ENCODE results near the gene EVI5.

The EVI5 gene

GRCh38 chr1:92544756-92545165 lies 240.1 kb downstream of the EVI5 start:
- Mint-ChIP-seq H3K27me3 (ENCODE audit: low read depth, poor library complexity) (no peaks in the 10 kb centered on the region), H3K4me3 (no peak overlapping the region), H3K9me3 (peaks cover 3% of the 10 kb centered on the region), H3K36me3 (ENCODE audit: low read depth) (peaks cover 17% of the 10 kb centered on the region), H3K4me1 (no peaks in the 10 kb centered on the region), H3K27ac (no peak overlapping the region)
- no peak for DNase-seq
- TF ChIP-seq, protein P1, sequence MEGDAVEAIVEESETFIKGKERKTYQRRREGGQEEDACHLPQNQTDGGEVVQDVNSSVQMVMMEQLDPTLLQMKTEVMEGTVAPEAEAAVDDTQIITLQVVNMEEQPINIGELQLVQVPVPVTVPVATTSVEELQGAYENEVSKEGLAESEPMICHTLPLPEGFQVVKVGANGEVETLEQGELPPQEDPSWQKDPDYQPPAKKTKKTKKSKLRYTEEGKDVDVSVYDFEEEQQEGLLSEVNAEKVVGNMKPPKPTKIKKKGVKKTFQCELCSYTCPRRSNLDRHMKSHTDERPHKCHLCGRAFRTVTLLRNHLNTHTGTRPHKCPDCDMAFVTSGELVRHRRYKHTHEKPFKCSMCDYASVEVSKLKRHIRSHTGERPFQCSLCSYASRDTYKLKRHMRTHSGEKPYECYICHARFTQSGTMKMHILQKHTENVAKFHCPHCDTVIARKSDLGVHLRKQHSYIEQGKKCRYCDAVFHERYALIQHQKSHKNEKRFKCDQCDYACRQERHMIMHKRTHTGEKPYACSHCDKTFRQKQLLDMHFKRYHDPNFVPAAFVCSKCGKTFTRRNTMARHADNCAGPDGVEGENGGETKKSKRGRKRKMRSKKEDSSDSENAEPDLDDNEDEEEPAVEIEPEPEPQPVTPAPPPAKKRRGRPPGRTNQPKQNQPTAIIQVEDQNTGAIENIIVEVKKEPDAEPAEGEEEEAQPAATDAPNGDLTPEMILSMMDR (IDR thresholded peaks at IDR 0.05): no peak

DNA sequence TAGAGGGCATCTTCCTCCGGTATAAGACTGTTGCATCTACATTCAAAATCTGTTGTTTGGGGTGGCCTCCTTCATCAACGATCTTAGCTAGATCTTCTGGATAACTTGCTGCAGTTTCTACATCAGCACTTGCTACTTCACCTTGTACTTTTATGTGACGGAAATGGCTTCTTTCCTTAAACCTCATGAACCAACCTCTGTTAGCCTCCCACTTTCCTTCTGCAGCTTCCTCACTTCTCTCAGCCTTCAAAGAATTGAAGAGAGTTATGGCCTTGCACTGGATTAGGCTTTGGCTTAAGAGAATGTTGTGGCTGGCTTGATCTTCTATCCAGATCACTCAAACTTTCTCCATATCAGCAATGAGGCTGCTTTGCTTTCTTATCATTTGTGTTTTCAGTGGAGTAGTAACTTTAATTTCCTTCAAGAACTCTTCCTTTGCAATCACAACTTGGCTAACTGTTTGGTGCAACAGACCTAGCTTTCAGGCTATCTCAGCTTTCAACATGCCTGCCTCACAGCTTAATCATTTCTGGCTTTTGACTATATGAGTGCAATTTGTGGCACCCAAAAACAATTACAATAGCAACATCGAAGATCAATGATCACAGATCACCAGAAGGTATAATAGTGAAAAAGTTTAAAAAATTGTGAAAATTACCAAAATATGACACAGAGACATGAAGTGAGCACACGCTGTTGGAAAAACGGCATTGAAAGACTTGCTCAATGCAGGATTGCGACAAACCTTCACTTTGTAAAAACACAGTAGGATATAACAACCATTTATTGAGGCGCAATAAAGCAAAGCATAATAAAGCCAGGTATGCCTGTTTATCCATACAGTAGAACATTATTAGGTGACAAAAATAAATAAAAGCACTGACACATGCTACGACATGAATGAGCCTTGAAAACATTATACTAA lies 241.5 kb downstream of the EVI5 start:
- TF ChIP-seq, protein P1 (IDR thresholded peaks at IDR 0.05): no peak
- no peak overlapping the region for H3K4me3 Mint-ChIP-seq
- H3K9me3 Mint-ChIP-seq: no peaks in the 10 kb centered on the region
- no peaks in the 10 kb centered on the region for H3K4me1 Mint-ChIP-seq
- no peak overlapping the region for H3K27ac Mint-ChIP-seq
- no peaks in the 10 kb centered on the region for H3K27me3 Mint-ChIP-seq (ENCODE audit: low read depth, poor library complexity)
- peaks cover 14% of the 10 kb centered on the region for H3K36me3 Mint-ChIP-seq (ENCODE audit: low read depth)
- no peak for DNase-seq

DNA sequence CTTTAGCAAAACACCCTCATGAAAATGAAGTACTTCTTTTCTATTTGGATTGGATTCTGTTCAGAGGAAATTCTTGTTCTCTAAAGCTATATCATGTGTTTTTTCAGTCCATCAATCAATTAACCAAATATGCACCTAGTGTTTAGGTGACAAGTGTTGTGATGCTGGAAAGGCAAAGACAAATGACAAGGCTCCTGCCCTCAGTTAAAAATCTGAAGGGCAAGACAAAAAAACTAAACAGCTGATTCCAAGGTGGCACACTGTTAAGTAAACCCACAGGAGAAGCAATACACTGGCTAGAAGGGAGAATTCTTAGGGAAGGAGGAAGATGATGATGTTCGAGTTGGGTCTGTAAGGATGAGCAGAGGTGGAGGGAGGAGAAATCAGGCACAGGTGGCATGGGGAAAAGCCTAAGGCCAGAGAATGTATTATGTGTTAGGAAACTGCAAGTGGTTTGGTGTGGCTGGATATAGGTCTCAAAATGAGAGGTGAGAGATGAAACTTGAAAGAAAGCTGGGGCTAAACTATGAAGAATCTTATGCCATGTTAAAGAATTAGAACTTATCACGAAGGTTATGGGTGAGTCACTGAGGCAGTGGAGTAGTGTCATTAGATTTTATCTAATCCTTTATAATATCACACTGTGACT lies 246.4 kb downstream of the EVI5 start:
- TF ChIP-seq, protein P1 (IDR thresholded peaks at IDR 0.05): no peak
- H3K27ac Mint-ChIP-seq: no peak overlapping the region
- H3K4me3 Mint-ChIP-seq: no peak overlapping the region
- DNase-seq: no peak
- H3K36me3 Mint-ChIP-seq (ENCODE audit: low read depth): peaks cover 19% of the 10 kb centered on the region
- no peaks in the 10 kb centered on the region for H3K4me1 Mint-ChIP-seq
- H3K9me3 Mint-ChIP-seq: peaks cover 15% of the 10 kb centered on the region
- H3K27me3 Mint-ChIP-seq (ENCODE audit: low read depth, poor library complexity): no peaks in the 10 kb centered on the region

DNA sequence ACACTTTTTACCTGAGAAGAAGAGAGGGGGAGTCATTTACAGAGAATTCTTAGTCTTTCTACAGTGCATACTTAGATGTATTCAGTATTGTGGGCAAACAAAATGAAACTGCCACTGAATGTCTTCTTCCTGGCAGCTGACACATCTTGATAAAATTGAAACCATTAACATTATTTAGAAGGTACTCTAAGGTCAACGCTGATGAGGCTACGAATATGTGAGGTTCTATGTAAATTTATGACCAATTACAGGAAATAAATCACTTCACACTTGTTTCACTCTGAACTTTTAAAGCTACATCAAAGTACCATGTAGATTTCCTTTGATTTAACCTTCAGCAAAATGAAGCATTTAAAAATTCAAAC lies 246.9 kb downstream of the EVI5 start:
- Mint-ChIP-seq H3K4me3 (no peak overlapping the region), H3K27me3 (ENCODE audit: low read depth, poor library complexity) (no peaks in the 10 kb centered on the region), H3K36me3 (ENCODE audit: low read depth) (peaks cover 19% of the 10 kb centered on the region), H3K4me1 (no peaks in the 10 kb centered on the region), H3K27ac (no peak overlapping the region), H3K9me3 (peaks cover 15% of the 10 kb centered on the region)
- TF ChIP-seq, protein P1 (IDR thresholded peaks at IDR 0.05): no peak
- no peak for DNase-seq

- Mint-ChIP-seq H3K27ac (no peak overlapping the region), H3K36me3 (ENCODE audit: low read depth) (peaks cover 16% of the 10 kb centered on the region), H3K9me3 (peaks cover 15% of the 10 kb centered on the region), H3K4me3 (no peak overlapping the region), H3K4me1 (no peaks in the 10 kb centered on the region), H3K27me3 (ENCODE audit: low read depth, poor library complexity) (no peaks in the 10 kb centered on the region)
- TF ChIP-seq, protein P1 (IDR thresholded peaks at IDR 0.05): no peak
- no peak for DNase-seq
These were observed 247.7 kb downstream of the EVI5 start for GRCh38 chr1:92536980-92537884.

Measured in nephron progenitor cell (in vitro differentiated cells).